Measurements from ENCODE around the gene TBCK. TPM values are rescaled to one million over a fixed set of nuclear protein-coding genes. Genes with fewer than 3 reads are reported as not detected.

Gene TBCK
- total and polyA plus RNA-seq, 9 of the 15 experiments (the other 6 are each of a cell fraction or from before 2014, with no cell fraction given), result 5.3 to 26.6 (median 16.2) TPM

- TF ChIP-seq, protein P1, sequence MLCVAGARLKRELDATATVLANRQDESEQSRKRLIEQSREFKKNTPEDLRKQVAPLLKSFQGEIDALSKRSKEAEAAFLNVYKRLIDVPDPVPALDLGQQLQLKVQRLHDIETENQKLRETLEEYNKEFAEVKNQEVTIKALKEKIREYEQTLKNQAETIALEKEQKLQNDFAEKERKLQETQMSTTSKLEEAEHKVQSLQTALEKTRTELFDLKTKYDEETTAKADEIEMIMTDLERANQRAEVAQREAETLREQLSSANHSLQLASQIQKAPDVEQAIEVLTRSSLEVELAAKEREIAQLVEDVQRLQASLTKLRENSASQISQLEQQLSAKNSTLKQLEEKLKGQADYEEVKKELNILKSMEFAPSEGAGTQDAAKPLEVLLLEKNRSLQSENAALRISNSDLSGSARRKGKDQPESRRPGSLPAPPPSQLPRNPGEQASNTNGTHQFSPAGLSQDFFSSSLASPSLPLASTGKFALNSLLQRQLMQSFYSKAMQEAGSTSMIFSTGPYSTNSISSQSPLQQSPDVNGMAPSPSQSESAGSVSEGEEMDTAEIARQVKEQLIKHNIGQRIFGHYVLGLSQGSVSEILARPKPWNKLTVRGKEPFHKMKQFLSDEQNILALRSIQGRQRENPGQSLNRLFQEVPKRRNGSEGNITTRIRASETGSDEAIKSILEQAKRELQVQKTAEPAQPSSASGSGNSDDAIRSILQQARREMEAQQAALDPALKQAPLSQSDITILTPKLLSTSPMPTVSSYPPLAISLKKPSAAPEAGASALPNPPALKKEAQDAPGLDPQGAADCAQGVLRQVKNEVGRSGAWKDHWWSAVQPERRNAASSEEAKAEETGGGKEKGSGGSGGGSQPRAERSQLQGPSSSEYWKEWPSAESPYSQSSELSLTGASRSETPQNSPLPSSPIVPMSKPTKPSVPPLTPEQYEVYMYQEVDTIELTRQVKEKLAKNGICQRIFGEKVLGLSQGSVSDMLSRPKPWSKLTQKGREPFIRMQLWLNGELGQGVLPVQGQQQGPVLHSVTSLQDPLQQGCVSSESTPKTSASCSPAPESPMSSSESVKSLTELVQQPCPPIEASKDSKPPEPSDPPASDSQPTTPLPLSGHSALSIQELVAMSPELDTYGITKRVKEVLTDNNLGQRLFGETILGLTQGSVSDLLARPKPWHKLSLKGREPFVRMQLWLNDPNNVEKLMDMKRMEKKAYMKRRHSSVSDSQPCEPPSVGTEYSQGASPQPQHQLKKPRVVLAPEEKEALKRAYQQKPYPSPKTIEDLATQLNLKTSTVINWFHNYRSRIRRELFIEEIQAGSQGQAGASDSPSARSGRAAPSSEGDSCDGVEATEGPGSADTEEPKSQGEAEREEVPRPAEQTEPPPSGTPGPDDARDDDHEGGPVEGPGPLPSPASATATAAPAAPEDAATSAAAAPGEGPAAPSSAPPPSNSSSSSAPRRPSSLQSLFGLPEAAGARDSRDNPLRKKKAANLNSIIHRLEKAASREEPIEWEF (CRISPR knock-in tag; IDR thresholded peaks at IDR 0.05), result no peak
- TF ChIP-seq, protein P2, sequence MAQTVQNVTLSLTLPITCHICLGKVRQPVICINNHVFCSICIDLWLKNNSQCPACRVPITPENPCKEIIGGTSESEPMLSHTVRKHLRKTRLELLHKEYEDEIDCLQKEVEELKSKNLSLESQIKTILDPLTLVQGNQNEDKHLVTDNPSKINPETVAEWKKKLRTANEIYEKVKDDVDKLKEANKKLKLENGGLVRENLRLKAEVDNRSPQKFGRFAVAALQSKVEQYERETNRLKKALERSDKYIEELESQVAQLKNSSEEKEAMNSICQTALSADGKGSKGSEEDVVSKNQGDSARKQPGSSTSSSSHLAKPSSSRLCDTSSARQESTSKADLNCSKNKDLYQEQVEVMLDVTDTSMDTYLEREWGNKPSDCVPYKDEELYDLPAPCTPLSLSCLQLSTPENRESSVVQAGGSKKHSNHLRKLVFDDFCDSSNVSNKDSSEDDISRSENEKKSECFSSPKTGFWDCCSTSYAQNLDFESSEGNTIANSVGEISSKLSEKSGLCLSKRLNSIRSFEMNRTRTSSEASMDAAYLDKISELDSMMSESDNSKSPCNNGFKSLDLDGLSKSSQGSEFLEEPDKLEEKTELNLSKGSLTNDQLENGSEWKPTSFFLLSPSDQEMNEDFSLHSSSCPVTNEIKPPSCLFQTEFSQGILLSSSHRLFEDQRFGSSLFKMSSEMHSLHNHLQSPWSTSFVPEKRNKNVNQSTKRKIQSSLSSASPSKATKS (CRISPR knock-in tag; IDR thresholded peaks at IDR 0.05), result no peak
- TF ChIP-seq NR2C2 (CRISPR knock-in tag; IDR thresholded peaks at IDR 0.05), result no peak
- TF ChIP-seq NR2C2 (tag; IDR thresholded peaks at IDR 0.05), result peak; percentile 81
- no peak for TF ChIP-seq E2F5 (CRISPR knock-in tag; IDR thresholded peaks at IDR 0.05)
- no peak for TF ChIP-seq ZNF140 (CRISPR knock-in tag; IDR thresholded peaks at IDR 0.05)
- TF ChIP-seq ZNF707 (CRISPR knock-in tag; conservative IDR thresholded peaks at IDR 0.05), result no peak
- no peak for TF ChIP-seq MED1 (CRISPR knock-in tag; IDR thresholded peaks at IDR 0.05; ENCODE audit: borderline replicate concordance)
- peak; percentile 64; the same call in 1 of the 2 replicates for TF ChIP-seq POLR2AphosphoS2 (IDR thresholded peaks at IDR 0.05; ENCODE audit: low read length)
- TF ChIP-seq ZBTB8A (IDR thresholded peaks at IDR 0.05; ENCODE audit: partially characterized antibody), result no peak
- TF ChIP-seq MITF (IDR thresholded peaks at IDR 0.05), result 0 out of 2 replicates have a peak, but pooled peaks have one; percentile 44
- no peak for TF ChIP-seq ZNF175 (CRISPR knock-in tag; IDR thresholded peaks at IDR 0.05; ENCODE audit: low read depth)
- TF ChIP-seq ATF2 (CRISPR knock-in tag; IDR thresholded peaks at IDR 0.05), result no peak
- TF ChIP-seq GATAD2B (IDR thresholded peaks at IDR 0.05; ENCODE audit: borderline replicate concordance), result no peak
- no peak for TF ChIP-seq ZNF253 (CRISPR knock-in tag; conservative IDR thresholded peaks at IDR 0.05)
These were observed at the start of gene TBCK, which contains the start of gene AIMP1 (continued) for GRCh38 chr4:106315968-106316772.

Measured in K562 (cell line).